Stimulated activated naive CD4-positive, alpha-beta T cell (primary cell): ENCODE measurements around the gene HNRNPUL1.

Experiments used
- DNase-seq, 6 experiments: peaks; one replicate each; lab custom pipeline; 2025; lab: John Stamatoyannopoulos, UW

Gene HNRNPUL1

GRCh38 chr19:41234512-41235168 is 29.5 kb upstream of the HNRNPUL1 start:
- DNase-seq: no peak

- no peak for DNase-seq
Observed at GRCh38 chr19:41235480-41235879, 28.7 kb upstream of the HNRNPUL1 start.

GRCh38 chr19:41238244-41238643 is 25.9 kb upstream of the HNRNPUL1 start:
- DNase-seq: no peak

- DNase-seq: no peak
Observed at GRCh38 chr19:41239363-41239762, 24.8 kb upstream of the HNRNPUL1 start.

- no peak for DNase-seq
Observed at GRCh38 chr19:41239961-41240574, 24.1 kb upstream of the HNRNPUL1 start.

GRCh38 chr19:41241859-41242258 is 22.3 kb upstream of the HNRNPUL1 start:
- no peak for DNase-seq

GRCh38 chr19:41244117-41244516 is 20.1 kb upstream of the HNRNPUL1 start:
- DNase-seq: no peak

GRCh38 chr19:41245843-41246242 is 18.3 kb upstream of the HNRNPUL1 start:
- no peak for DNase-seq

GRCh38 chr19:41248895-41249294 is 15.3 kb upstream of the HNRNPUL1 start:
- DNase-seq: no peak

- no peak for DNase-seq
Observed at GRCh38 chr19:41249707-41250423, 14.3 kb upstream of the HNRNPUL1 start.

- DNase-seq: no peak
Observed at GRCh38 chr19:41253660-41254059, 10.5 kb upstream of the HNRNPUL1 start.

GRCh38 chr19:41255171-41255570 is 9.0 kb upstream of the HNRNPUL1 start:
- DNase-seq: no peak

GRCh38 chr19:41261474-41262190 is 2.5 kb upstream of the HNRNPUL1 start:
- DNase-seq: no peak

GRCh38 chr19:41263042-41263849 is 926 bp upstream of the HNRNPUL1 start:
- DNase-seq: peak; percentile 83 to 97 (median 93)

GRCh38 chr19:41264581-41265394 is 616 bp downstream of the HNRNPUL1 start:
- peak; percentile 30 to 68 (median 45) for DNase-seq

- DNase-seq: no peak
Observed at GRCh38 chr19:41265395-41266153, 1.4 kb downstream of the HNRNPUL1 start.

GRCh38 chr19:41269055-41269454 is 4.9 kb downstream of the HNRNPUL1 start:
- no peak for DNase-seq

GRCh38 chr19:41269571-41269970 is 5.4 kb downstream of the HNRNPUL1 start:
- DNase-seq: no peak

GRCh38 chr19:41273076-41273475 is 8.9 kb downstream of the HNRNPUL1 start:
- no peak for DNase-seq

- DNase-seq: no peak
Observed at GRCh38 chr19:41274802-41275201, 10.6 kb downstream of the HNRNPUL1 start.
